PC-9 (cell line): Measurements from ENCODE around the gene CFAP92. TPM values are rescaled to one million over a fixed set of nuclear protein-coding genes. Genes with fewer than 3 reads are reported as not detected.
A peak's percentile ranks its signal among the peaks of the same experiment; 100 is the strongest.

Experiments used
- BruUV-seq: library from RNA; stranded (reverse); fragments of 400-500 nt; replicated peaks from 2 replicates; lab custom pipeline; 2021; lab: Mats Ljungman, UMichigan
- CTCF ChIA-PET: fragments of 300-600 bp; sonication (Branson Sonifier 250); formaldehyde crosslinking; loops from one replicate; lab custom pipeline; 2022; ENCODE audit warnings: antibody characterized with exemption; lab: Charles Lee
- POLR2A ChIA-PET: fragments of 300-600 bp; sonication (Branson Sonifier 250); formaldehyde crosslinking; loops from one replicate; lab custom pipeline; 2022; ENCODE audit warnings: antibody characterized with exemption; ENCODE audit not compliant: unreplicated experiment; lab: Charles Lee
- DNase-seq, 2 experiments: peaks; one replicate each; pipeline versions ENCODE4 v3.0.0 to v3.0.0-alpha.2; 2015 to 2022; ENCODE audit warnings: mixed read lengths in 1 of 2
- H2AFZ ChIP-seq: fragments of 200-600 bp; sonication (generic); 2 replicates; pipeline ENCODE4 v1.8.1; 2017; ENCODE audit warnings: antibody characterized with exemption
- H3F3A ChIP-seq: fragments of 200-600 bp; sonication (generic); 2 replicates; pipeline ENCODE4 v1.8.1; 2017; ENCODE audit warnings: antibody characterized with exemption, mild to moderate bottlenecking, low read depth; ENCODE audit not compliant: insufficient read depth
- H3K27ac ChIP-seq: fragments of 200-600 bp; sonication (generic); 2 replicates; pipeline ENCODE4 v1.6.1; 2016; ENCODE audit warnings: mixed run types
- H3K27me3 ChIP-seq: fragments of 200-600 bp; sonication (generic); 2 replicates; pipeline ENCODE4 v1.6.1; 2016; ENCODE audit warnings: low read depth, mixed run types; ENCODE audit not compliant: insufficient read depth
- H3K36me3 ChIP-seq: fragments of 200-600 bp; sonication (generic); 2 replicates; pipeline ENCODE4 v1.6.1; 2016; ENCODE audit warnings: low read depth, mixed run types
- H3K4me1 ChIP-seq: fragments of 200-600 bp; sonication (generic); replicated peaks from 2 replicates; pipeline ENCODE4 v1.6.1; 2016; ENCODE audit warnings: mixed run types; ENCODE audit not compliant: insufficient read depth
- H3K4me2 ChIP-seq: fragments of 200-600 bp; sonication (generic); 2 replicates; pipeline ENCODE4 v1.6.1; 2017; ENCODE audit warnings: mixed run types
- H3K4me3 ChIP-seq: fragments of 200-600 bp; sonication (generic); 2 replicates; pipeline ENCODE4 v1.6.1; 2016; ENCODE audit warnings: mixed run types
- H3K79me2 ChIP-seq: fragments of 200-600 bp; sonication (generic); 2 replicates; pipeline ENCODE4 v1.6.1; 2017; ENCODE audit warnings: low read depth, mixed run types
- H3K9me2 ChIP-seq: fragments of 200-600 bp; sonication (generic); 2 replicates; pipeline ENCODE4 v1.8.1; 2017; ENCODE audit warnings: mild to moderate bottlenecking; ENCODE audit not compliant: insufficient read depth
- H3K9me3 ChIP-seq: fragments of 200-600 bp; sonication (generic); 2 replicates; pipeline ENCODE4 v1.8.1; 2016; ENCODE audit warnings: low read depth; ENCODE audit not compliant: insufficient read depth
- H4K20me1 ChIP-seq: fragments of 200-600 bp; sonication (generic); 2 replicates; pipeline ENCODE4 v1.8.1; 2017; ENCODE audit not compliant: insufficient read depth
- EZH2 ChIP-seq: fragments of 200-600 bp; sonication (generic); IDR thresholded peaks from 2 replicates; pipeline ENCODE4 v1.8.0; 2017; ENCODE audit warnings: antibody characterized with exemption, low read depth
- intact Hi-C: fragments of 100-400 bp; cut with micrococcal nuclease; formaldehyde crosslinking; loops from one replicate; pipeline ENCODE4 v1.10.0; 2022; ENCODE audit not compliant: unreplicated experiment
- total RNA-seq: library from RNA; stranded (reverse); gene quantifications from 2 replicates; pipeline ENCODE4 v1.2.3, GENCODE V29; 2021
- TF ChIP-seq, protein P1 (sequence below): fragments of 200-600 bp; sonication (generic); conservative IDR thresholded peaks from 2 replicates; pipeline ENCODE4 v1.6.1; 2017; ENCODE audit warnings: mixed run types, antibody characterized with exemption, mild to moderate bottlenecking, moderate library complexity

The CFAP92 gene
- total RNA-seq, 1 experiment from 2014 or later: 4.3 TPM

DNA sequence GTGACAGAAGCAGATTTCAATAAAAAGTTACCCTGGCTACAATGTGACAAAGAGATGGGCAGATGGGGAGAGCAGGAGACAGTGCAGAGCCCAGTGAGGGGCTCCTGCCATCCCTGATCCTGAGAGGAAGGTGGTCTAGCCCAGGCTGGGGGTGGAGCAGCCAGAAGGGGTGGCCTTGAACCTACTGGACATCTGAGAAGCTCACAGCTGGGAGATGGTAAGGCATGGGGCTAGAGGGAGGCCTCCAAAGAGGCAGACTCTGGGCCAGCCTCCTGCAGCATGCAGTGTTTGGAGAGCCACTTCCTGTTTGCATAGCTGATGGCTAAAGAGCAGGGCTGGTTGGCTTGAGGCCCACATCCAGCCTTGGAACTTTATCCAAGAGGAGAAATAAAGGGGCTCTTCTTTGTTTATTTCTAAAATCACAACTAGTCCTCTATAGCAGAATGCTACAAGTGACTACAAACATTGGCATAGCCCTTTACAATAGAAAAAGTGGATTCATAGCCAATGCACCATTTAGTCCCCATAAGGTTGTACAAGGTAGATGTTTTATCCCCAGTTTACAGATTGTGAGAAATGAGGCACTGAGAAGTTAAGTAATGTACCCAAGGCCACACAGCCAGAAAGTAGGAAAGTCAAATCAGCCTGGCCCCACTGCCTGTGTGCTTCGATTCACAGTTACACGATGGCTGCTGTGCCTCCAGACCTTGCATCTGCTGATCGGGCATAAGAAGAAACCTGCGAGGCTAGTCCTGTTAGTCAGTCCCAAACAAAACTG is 11.8 kb upstream of the CFAP92 start:
- Histone ChIP-seq H2AFZ (no peak overlapping the region), H3K36me3 (no peaks in the 10 kb centered on the region), H3K79me2 (no peaks in the 10 kb centered on the region), H3K4me3 (no peak overlapping the region), H4K20me1 (no peaks in the 10 kb centered on the region), H3K9me3 (no peaks in the 10 kb centered on the region), H3K4me1 (no peaks in the 10 kb centered on the region), H3K9me2 (no peaks in the 10 kb centered on the region), H3K4me2 (no peak overlapping the region), H3K27me3 (0 out of 2 replicates have a peak, but pooled peaks cover 5% of the 10 kb centered on the region), H3K27ac (no peak overlapping the region), H3F3A (no peaks in the 10 kb centered on the region)
- intact Hi-C loops: loop anchor here (2.0 kb wide), 1 partner anchor 47 kb away; no protein-coding TSS in a partner anchor
- ChIA-PET CTCF (no interaction called here), POLR2A (no interaction called here)
- DNase-seq: no peak
- TF ChIP-seq EZH2: no peak
- TF ChIP-seq, protein P1, sequence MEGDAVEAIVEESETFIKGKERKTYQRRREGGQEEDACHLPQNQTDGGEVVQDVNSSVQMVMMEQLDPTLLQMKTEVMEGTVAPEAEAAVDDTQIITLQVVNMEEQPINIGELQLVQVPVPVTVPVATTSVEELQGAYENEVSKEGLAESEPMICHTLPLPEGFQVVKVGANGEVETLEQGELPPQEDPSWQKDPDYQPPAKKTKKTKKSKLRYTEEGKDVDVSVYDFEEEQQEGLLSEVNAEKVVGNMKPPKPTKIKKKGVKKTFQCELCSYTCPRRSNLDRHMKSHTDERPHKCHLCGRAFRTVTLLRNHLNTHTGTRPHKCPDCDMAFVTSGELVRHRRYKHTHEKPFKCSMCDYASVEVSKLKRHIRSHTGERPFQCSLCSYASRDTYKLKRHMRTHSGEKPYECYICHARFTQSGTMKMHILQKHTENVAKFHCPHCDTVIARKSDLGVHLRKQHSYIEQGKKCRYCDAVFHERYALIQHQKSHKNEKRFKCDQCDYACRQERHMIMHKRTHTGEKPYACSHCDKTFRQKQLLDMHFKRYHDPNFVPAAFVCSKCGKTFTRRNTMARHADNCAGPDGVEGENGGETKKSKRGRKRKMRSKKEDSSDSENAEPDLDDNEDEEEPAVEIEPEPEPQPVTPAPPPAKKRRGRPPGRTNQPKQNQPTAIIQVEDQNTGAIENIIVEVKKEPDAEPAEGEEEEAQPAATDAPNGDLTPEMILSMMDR: no peak
- BruUV-seq: no TSS peak

DNA sequence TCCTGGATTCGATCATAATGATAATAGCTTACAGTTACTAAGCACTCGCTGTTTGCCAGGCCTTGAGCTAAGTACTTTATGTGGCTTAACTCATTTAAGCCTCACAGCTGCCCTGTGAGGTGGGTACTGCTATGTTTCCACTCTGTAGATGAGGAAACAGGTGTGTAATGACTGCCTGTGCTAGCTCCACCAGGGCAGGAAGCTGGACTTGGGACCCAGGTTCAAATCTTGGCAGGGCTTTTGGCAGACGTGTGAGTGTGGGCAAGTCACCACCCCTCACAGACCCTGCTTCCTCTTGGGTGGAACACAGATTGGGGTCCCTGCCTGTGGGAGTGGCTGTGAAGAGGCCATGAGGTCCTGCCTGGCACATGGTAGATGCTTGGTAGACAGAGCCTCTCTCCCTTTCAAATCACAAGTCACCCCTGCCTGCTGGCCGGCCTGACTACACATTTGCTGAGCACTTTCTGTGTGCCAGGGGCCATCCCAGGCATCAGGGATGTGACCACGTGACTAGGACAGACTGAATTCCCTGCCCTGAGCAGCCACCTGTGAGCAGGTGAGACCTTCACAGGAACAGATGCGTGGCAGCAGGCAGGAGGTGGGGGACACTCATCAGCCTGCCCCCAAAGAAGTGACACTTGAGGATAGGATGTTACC is 10.9 kb upstream of the CFAP92 start:
- Histone ChIP-seq H3K79me2 (no peaks in the 10 kb centered on the region), H3K27me3 (0 out of 2 replicates have a peak, but pooled peaks cover 5% of the 10 kb centered on the region), H3K27ac (no peak overlapping the region), H3K4me2 (no peak overlapping the region), H3F3A (no peaks in the 10 kb centered on the region), H3K4me3 (no peak overlapping the region), H3K9me2 (no peaks in the 10 kb centered on the region), H2AFZ (no peak overlapping the region), H4K20me1 (no peaks in the 10 kb centered on the region), H3K4me1 (no peaks in the 10 kb centered on the region), H3K36me3 (no peaks in the 10 kb centered on the region), H3K9me3 (no peaks in the 10 kb centered on the region)
- no peak for TF ChIP-seq EZH2
- TF ChIP-seq, protein P1: no peak
- BruUV-seq: no TSS peak
- CTCF ChIA-PET: interaction anchor here (1.3 kb wide), 1 partner anchor 12 kb away, joined by 11 read pairs; no protein-coding TSS in a partner anchor
- DNase-seq: no peak
- intact Hi-C loops: loop anchor here (2.0 kb wide), 1 partner anchor 48 kb away; no protein-coding TSS in a partner anchor
- POLR2A ChIA-PET: interaction anchor here (0.6 kb wide), 1 partner anchor 226 kb away, joined by 3 read pairs; no protein-coding TSS in a partner anchor

DNA sequence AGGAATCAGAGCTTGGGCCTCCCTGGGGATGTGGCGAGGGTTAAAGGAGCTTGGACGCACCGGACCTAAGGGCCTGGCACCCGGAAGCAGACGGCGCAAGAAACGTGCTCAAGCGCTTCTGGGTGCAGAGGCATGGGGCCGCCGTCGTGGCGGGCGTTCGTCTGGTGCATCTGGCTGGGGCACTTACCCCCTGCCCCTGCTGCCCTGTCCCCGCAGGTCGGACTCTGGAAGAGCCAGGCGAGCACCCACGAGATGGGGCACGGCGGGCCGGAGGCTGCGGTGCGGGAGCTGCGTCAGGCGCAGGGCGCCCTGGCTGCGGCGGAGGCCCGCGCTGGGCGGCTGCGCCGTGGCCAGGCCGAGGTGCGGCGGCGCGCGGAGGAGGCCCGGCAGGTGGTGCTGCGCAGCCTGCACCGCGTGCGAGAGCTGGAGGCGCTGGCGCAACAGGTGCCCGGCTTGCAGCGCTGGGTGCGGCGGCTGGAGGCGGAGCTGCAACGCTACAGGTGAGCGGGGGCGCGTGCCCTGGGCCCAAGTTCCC is 9.8 kb upstream of the CFAP92 start:
- no peak for TF ChIP-seq EZH2
- TF ChIP-seq, protein P1: no peak
- no peaks in the 10 kb centered on the region for H4K20me1 ChIP-seq
- CTCF ChIA-PET: interaction anchor here (0.6 to 1.3 kb wide), 6 partner anchors 13 to 850 kb away, joined by 3 to 11 read pairs (median 7); a partner anchor contains a TSS
- no peak overlapping the region for H3K4me3 ChIP-seq
- DNase-seq: peak in 1 of 2 experiments; percentile 79
- H3K9me2 ChIP-seq: no peaks in the 10 kb centered on the region
- no TSS peak for BruUV-seq
- peak overlapping the region; percentile 57; the same call in 1 of the 2 replicates for H3K4me2 ChIP-seq
- no peak overlapping the region for H3K27ac ChIP-seq
- POLR2A ChIA-PET: interaction anchor here (0.6 to 0.9 kb wide), 2 partner anchors 10 to 628 kb away, joined by 3 to 4 read pairs; partner anchors contain the start of gene CFAP92
- H3K79me2 ChIP-seq: no peaks in the 10 kb centered on the region
- H3F3A ChIP-seq: no peaks in the 10 kb centered on the region
- no peak overlapping the region for H2AFZ ChIP-seq
- intact Hi-C loops: loop anchor here (2.0 kb wide), 1 partner anchor 49 kb away; no protein-coding TSS in a partner anchor
- H3K36me3 ChIP-seq: no peaks in the 10 kb centered on the region
- peaks cover 6% of the 10 kb centered on the region; the same call in 1 of the 2 replicates for H3K27me3 ChIP-seq
- H3K9me3 ChIP-seq: no peaks in the 10 kb centered on the region
- H3K4me1 ChIP-seq: no peaks in the 10 kb centered on the region
